H7 (cell line): ENCODE results near the gene GATAD2A. TPM values are rescaled to one million over a fixed set of nuclear protein-coding genes. Genes with fewer than 3 reads are reported as not detected.

Experiments used
- DNase-seq: peaks from one replicate; pipeline ENCODE4 v3.0.0; 2012
- H3K27me3 ChIP-seq: 2 replicates; pipeline ENCODE4 v1.6.0; 2011; ENCODE audit warnings: mild to moderate bottlenecking, low read length; ENCODE audit not compliant: control insufficient read depth, insufficient read depth
- H3K36me3 ChIP-seq: replicated peaks from 2 replicates; pipeline ENCODE4 v1.5.1; 2011; ENCODE audit warnings: low read length; ENCODE audit not compliant: control insufficient read depth, insufficient read depth
- H3K4me3 ChIP-seq: 2 replicates; pipeline ENCODE4 v1.5.1; 2011; ENCODE audit warnings: low read depth, mild to moderate bottlenecking, control low read depth, low read length, moderate library complexity; ENCODE audit not compliant: insufficient read depth
- total RNA-seq: library from RNA; depleted of rRNA; stranded (reverse); fragments of >200 nt; shearing (Covaris generic); gene quantifications from 2 replicates; pipeline ENCODE4 v1.2.3, GENCODE V29; 2014

Gene GATAD2A
- total RNA-seq, 1 experiment from 2014 or later: 104 TPM

- peak; percentile 95 for DNase-seq
- H3K4me3 ChIP-seq: no peak overlapping the region
- H3K27me3 ChIP-seq: no peaks in the 10 kb centered on the region
- peaks cover 6% of the 10 kb centered on the region for H3K36me3 ChIP-seq
Observed at GRCh38 chr19:19531951-19532805, 126.7 kb downstream of the GATAD2A start.

GRCh38 chr19:19532806-19533701, 127.6 kb downstream of the GATAD2A start:
- DNase-seq: no peak
- Histone ChIP-seq H3K36me3 (peaks cover 5% of the 10 kb centered on the region), H3K4me3 (no peak overlapping the region), H3K27me3 (peaks cover 3% of the 10 kb centered on the region; the same call in 1 of the 2 replicates)

- no peak for DNase-seq
- Histone ChIP-seq H3K27me3 (peaks cover 11% of the 10 kb centered on the region), H3K4me3 (no peak overlapping the region), H3K36me3 (peaks cover 4% of the 10 kb centered on the region)
Observed at GRCh38 chr19:19533841-19534240, 128.4 kb downstream of the GATAD2A start.

- H3K4me3 ChIP-seq: no peak overlapping the region
- H3K36me3 ChIP-seq: no peaks in the 10 kb centered on the region
- no peak for DNase-seq
- H3K27me3 ChIP-seq: peaks cover 19% of the 10 kb centered on the region
Observed at GRCh38 chr19:19534556-19535265, 129.2 kb downstream of the GATAD2A start.

GRCh38 chr19:19535311-19536191, 130.1 kb downstream of the GATAD2A start:
- Histone ChIP-seq H3K36me3 (no peaks in the 10 kb centered on the region), H3K27me3 (peaks cover 25% of the 10 kb centered on the region), H3K4me3 (no peak overlapping the region)
- no peak for DNase-seq

- peak; percentile 83 for DNase-seq
- Histone ChIP-seq H3K27me3 (peaks cover 27% of the 10 kb centered on the region), H3K4me3 (peak overlapping the region; percentile 50; the same call in 1 of the 2 replicates), H3K36me3 (no peaks in the 10 kb centered on the region)
Observed at GRCh38 chr19:19537075-19538048, 131.9 kb downstream of the GATAD2A start.

GRCh38 chr19:19538061-19538784, 132.7 kb downstream of the GATAD2A start, which contains the start of gene CILP2:
Gene CILP2 (plus strand): TSS chr19:19538265. CDS start chr19:19538350, 85 bp downstream.
- peak within 1 kb of the TSS; percentile 50 for H3K4me3 ChIP-seq
- peak; percentile 99 for DNase-seq
- no peaks in the 10 kb centered on the region for H3K36me3 ChIP-seq
- peaks cover 27% of the 10 kb centered on the region for H3K27me3 ChIP-seq

GRCh38 chr19:19538785-19539166, 133.3 kb downstream of the GATAD2A start:
- H3K4me3 ChIP-seq: peak overlapping the region; percentile 50; the same call in 1 of the 2 replicates
- H3K27me3 ChIP-seq: peaks cover 27% of the 10 kb centered on the region
- DNase-seq: no peak
- no peaks in the 10 kb centered on the region for H3K36me3 ChIP-seq

GRCh38 chr19:19539698-19540063, 134.2 kb downstream of the GATAD2A start:
- no peak overlapping the region for H3K4me3 ChIP-seq
- peaks cover 27% of the 10 kb centered on the region for H3K27me3 ChIP-seq
- no peaks in the 10 kb centered on the region for H3K36me3 ChIP-seq
- no peak for DNase-seq

GRCh38 chr19:19540064-19540714, 134.7 kb downstream of the GATAD2A start:
- Histone ChIP-seq H3K27me3 (peaks cover 27% of the 10 kb centered on the region), H3K4me3 (peak overlapping the region; percentile 45), H3K36me3 (no peaks in the 10 kb centered on the region)
- DNase-seq: peak; percentile 97

- H3K36me3 ChIP-seq: no peaks in the 10 kb centered on the region
- peaks cover 27% of the 10 kb centered on the region for H3K27me3 ChIP-seq
- peak; percentile 99 for DNase-seq
- H3K4me3 ChIP-seq: peak overlapping the region; percentile 45
Observed at GRCh38 chr19:19540715-19541515, 135.4 kb downstream of the GATAD2A start.
